ENCODE results near the gene ING1.

ING1 gene

GRCh38 chr13:110760611-110761010, 47.1 kb downstream of the ING1 start:
- no peak overlapping the region for H3K4me3 ChIP-seq (ENCODE audit: low read depth, low read length)
- TF ChIP-seq, protein P1, sequence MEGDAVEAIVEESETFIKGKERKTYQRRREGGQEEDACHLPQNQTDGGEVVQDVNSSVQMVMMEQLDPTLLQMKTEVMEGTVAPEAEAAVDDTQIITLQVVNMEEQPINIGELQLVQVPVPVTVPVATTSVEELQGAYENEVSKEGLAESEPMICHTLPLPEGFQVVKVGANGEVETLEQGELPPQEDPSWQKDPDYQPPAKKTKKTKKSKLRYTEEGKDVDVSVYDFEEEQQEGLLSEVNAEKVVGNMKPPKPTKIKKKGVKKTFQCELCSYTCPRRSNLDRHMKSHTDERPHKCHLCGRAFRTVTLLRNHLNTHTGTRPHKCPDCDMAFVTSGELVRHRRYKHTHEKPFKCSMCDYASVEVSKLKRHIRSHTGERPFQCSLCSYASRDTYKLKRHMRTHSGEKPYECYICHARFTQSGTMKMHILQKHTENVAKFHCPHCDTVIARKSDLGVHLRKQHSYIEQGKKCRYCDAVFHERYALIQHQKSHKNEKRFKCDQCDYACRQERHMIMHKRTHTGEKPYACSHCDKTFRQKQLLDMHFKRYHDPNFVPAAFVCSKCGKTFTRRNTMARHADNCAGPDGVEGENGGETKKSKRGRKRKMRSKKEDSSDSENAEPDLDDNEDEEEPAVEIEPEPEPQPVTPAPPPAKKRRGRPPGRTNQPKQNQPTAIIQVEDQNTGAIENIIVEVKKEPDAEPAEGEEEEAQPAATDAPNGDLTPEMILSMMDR (IDR thresholded peaks at IDR 0.05; ENCODE audit: low read depth, low read length, missing control alignments) = no peak
- DNase-seq (ENCODE audit: low read depth) = no peak

GRCh38 chr13:110766671-110767430, 53.4 kb downstream of the ING1 start:
- TF ChIP-seq, protein P1 (IDR thresholded peaks at IDR 0.05; ENCODE audit: low read depth, low read length, missing control alignments) = no peak
- no peak for DNase-seq (ENCODE audit: low read depth)
- H3K4me3 ChIP-seq (ENCODE audit: low read depth, low read length) = no peak overlapping the region

DNA sequence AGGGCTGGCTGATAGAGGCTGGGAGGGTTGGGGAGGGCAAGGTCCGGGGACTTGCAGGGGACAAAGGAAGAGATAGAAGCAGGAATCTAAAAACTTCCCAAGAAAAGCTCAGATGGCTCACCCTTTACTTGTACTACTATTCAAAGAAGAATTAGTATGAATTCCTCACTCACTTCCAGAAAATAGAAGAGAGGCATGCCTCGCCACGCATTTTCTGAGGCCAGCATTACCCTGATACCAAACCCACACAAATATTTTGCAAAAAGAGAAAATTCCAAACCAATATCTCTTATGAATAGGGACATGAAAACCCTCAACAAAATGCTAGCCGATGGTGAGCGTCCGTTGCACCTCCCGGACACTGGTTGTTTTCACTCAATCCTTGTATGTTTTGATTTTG, 54.0 kb downstream of the ING1 start:
- TF ChIP-seq, protein P1 (IDR thresholded peaks at IDR 0.05; ENCODE audit: low read depth, low read length, missing control alignments) = no peak
- no peak overlapping the region for H3K4me3 ChIP-seq (ENCODE audit: low read depth, low read length)
- DNase-seq (ENCODE audit: low read depth) = no peak

GRCh38 chr13:110769097-110769496, 55.6 kb downstream of the ING1 start:
- TF ChIP-seq, protein P1 (IDR thresholded peaks at IDR 0.05; ENCODE audit: low read depth, low read length, missing control alignments) = no peak
- H3K4me3 ChIP-seq (ENCODE audit: low read depth, low read length) = no peak overlapping the region
- no peak for DNase-seq (ENCODE audit: low read depth)

GRCh38 chr13:110770678-110771077, 57.2 kb downstream of the ING1 start:
- no peak overlapping the region for H3K4me3 ChIP-seq (ENCODE audit: low read depth, low read length)
- DNase-seq (ENCODE audit: low read depth) = no peak
- TF ChIP-seq, protein P1 (IDR thresholded peaks at IDR 0.05; ENCODE audit: low read depth, low read length, missing control alignments) = no peak

GRCh38 chr13:110771194-110771593, 57.7 kb downstream of the ING1 start:
- TF ChIP-seq, protein P1 (IDR thresholded peaks at IDR 0.05; ENCODE audit: low read depth, low read length, missing control alignments) = no peak
- no peak overlapping the region for H3K4me3 ChIP-seq (ENCODE audit: low read depth, low read length)
- DNase-seq (ENCODE audit: low read depth) = no peak

Measured in GM12864 (cell line).